Measurements from ENCODE around the gene FAU. TPM values are rescaled to one million over a fixed set of nuclear protein-coding genes. Genes with fewer than 3 reads are reported as not detected.
A peak's percentile ranks its signal among the peaks of the same experiment; 100 is the strongest.

FAU gene
- total and polyA plus RNA-seq, 9 of the 15 experiments (the other 6 are each of a cell fraction or from before 2014, with no cell fraction given): 433 to 1,827 (median 942) TPM

- TF ChIP-seq REST (IDR thresholded peaks at IDR 0.05; ENCODE audit: borderline replicate concordance) (0 out of 2 replicates have a peak, but pooled peaks have one; percentile 3), REST (CRISPR knock-in tag; IDR thresholded peaks at IDR 0.05; ENCODE audit: low read depth) (no peak), STAT5B (CRISPR knock-in tag; IDR thresholded peaks at IDR 0.05) (no peak), SIN3A (IDR thresholded peaks at IDR 0.05; ENCODE audit: borderline replicate concordance in 2 of 2, control insufficient read depth in 1 of 2, low read depth in 2 of 2, low read length in 2 of 2) (0 out of 4 replicates have a peak, but pooled peaks of 1 of the 2 experiments have one; percentile 10), HMG20B (CRISPR knock-in tag; IDR thresholded peaks at IDR 0.05) (no peak), ZNF592 (IDR thresholded peaks at IDR 0.05) (no peak), THAP12 (CRISPR knock-in tag; IDR thresholded peaks at IDR 0.05) (no peak), TBP (optimal IDR thresholded peaks at IDR 0.05; ENCODE audit: low read depth, low read length) (peak; percentile 23), CTBP1 (IDR thresholded peaks at IDR 0.05; ENCODE audit: borderline replicate concordance) (no peak), PHF21A (IDR thresholded peaks at IDR 0.05; ENCODE audit: borderline replicate concordance, low read depth) (0 out of 2 replicates have a peak, but pooled peaks have one; percentile 36), ZNF77 (CRISPR knock-in tag; IDR thresholded peaks at IDR 0.05) (no peak), SMAD2 (IDR thresholded peaks at IDR 0.05; ENCODE audit: low read depth, low read length) (no peak), TBL1XR1 (IDR thresholded peaks at IDR 0.05; ENCODE audit: low read length in 2 of 2) (no peak)
These were observed 38.6 kb downstream of the FAU start (continued) for GRCh38 chr11:65083134-65083833.
